Tibial nerve (tissue), 4 donors: ENCODE data around the gene ATP5IF1. TPM values are rescaled to one million over a fixed set of nuclear protein-coding genes. Genes with fewer than 3 reads are reported as not detected.

Experiments
- DNase-seq, 2 donors: peaks; one replicate each; pipeline ENCODE4 v3.0.0-alpha.2; 2019; ENCODE audit warnings: low spot score in 2 of 2
- H3K27ac ChIP-seq, 4 donors: fragments of 200-600 bp; sonication (generic) in 3 of 4; one replicate each; pipeline ENCODE4 v1.5.1; 2017 to 2019; ENCODE audit warnings: mild to moderate bottlenecking in 1 of 4
- H3K27me3 ChIP-seq, 2 donors: fragments of 200-600 bp; sonication (generic) in 1 of 2; one replicate each; pipeline versions ENCODE4 v1.5.1 to v1.6.0; 2017 to 2019
- H3K36me3 ChIP-seq, 3 donors: fragments of 200-600 bp; sonication (generic); one replicate each; pipeline ENCODE4 v1.5.1; 2018 to 2019
- H3K4me1 ChIP-seq, 4 donors: fragments of 200-600 bp; sonication (generic) in 3 of 4; one replicate each; pipeline ENCODE4 v1.5.1; 2017 to 2019
- H3K4me3 ChIP-seq, 4 donors: fragments of 200-600 bp; sonication (generic) in 3 of 4; one replicate each; pipeline ENCODE4 v1.5.1; 2017 to 2019; ENCODE audit warnings: mild to moderate bottlenecking in 1 of 4, moderate library complexity in 1 of 4
- H3K9me3 ChIP-seq, 4 donors: fragments of 200-600 bp; sonication (generic) in 3 of 4; one replicate each; pipeline ENCODE4 v1.5.1; 2017 to 2019
- CTCF ChIP-seq, 5 experiments: fragments of 200-600 bp in 3 of 5; fragments of 450-650 bp in 2 of 5; sonication (generic) in 3 of 5; IDR thresholded peaks; one replicate each; pipeline ENCODE4 v1.5.1; 2016 to 2019; ENCODE audit warnings: antibody characterized with exemption in 5 of 5, mild to moderate bottlenecking in 3 of 5, moderate library complexity in 2 of 5
- EP300 ChIP-seq, 2 donors: sonication (generic); formaldehyde crosslinking; IDR thresholded peaks; one replicate each; pipeline ENCODE4 v1.6.1; 2017; ENCODE audit warnings: antibody characterized with exemption in 2 of 2, mild to moderate bottlenecking in 1 of 2
- POLR2A ChIP-seq, 2 donors: fragments of 450-650 bp; IDR thresholded peaks; one replicate each; pipeline ENCODE4 v1.6.1; 2017; ENCODE audit warnings: antibody characterized with exemption in 2 of 2, mild to moderate bottlenecking in 2 of 2, moderate library complexity in 2 of 2
- WGBS, 2 donors: methylation state at CpG; one replicate each; pipeline ENCODE4 v1.1.5; 2018; 5-methylcytosine and 5-hydroxymethylcytosine counted together
- total RNA-seq, 4 donors: library from RNA; depleted of rRNA; stranded (reverse); fragments of >200 nt; gene quantifications; one replicate each; pipeline ENCODE4 v1.1.0, GENCODE V29; 2016

ATP5IF1 gene
- total RNA-seq, 4 donors from 2014 or later = 96.3 to 207 (median 148) TPM

GRCh38 chr1:28194326-28195035 is 41.4 kb upstream of the ATP5IF1 start:
- TF ChIP-seq POLR2A (IDR thresholded peaks at IDR 0.05) (no peak), EP300 (IDR thresholded peaks at IDR 0.05) (no peak), CTCF (IDR thresholded peaks at IDR 0.05) (no peak)
- no peak overlapping the region for H3K27ac ChIP-seq
- no peaks in the 10 kb centered on the region for H3K27me3 ChIP-seq
- H3K4me3 ChIP-seq = no peak overlapping the region
- H3K36me3 ChIP-seq = peaks cover 0 to 26% (median 8%) of the 10 kb centered on the region in 3 donors
- WGBS, 2 donors = 78 to 80% methylated on average over 8 of the region's 8 CpGs
- no peaks in the 10 kb centered on the region for H3K4me1 ChIP-seq
- H3K9me3 ChIP-seq = no peaks in the 10 kb centered on the region
- DNase-seq = no peak

GRCh38 chr1:28195780-28196179 is 40.1 kb upstream of the ATP5IF1 start:
- DNase-seq = no peak
- Histone ChIP-seq H3K4me3 (no peak overlapping the region), H3K27ac (no peak overlapping the region), H3K27me3 (no peaks in the 10 kb centered on the region), H3K4me1 (no peaks in the 10 kb centered on the region), H3K9me3 (no peaks in the 10 kb centered on the region), H3K36me3 (peaks cover 0 to 39% (median 16%) of the 10 kb centered on the region in 3 donors)
- 78 to 100% methylated on average over 1 of the region's 1 CpG for WGBS, 2 donors
- TF ChIP-seq EP300 (IDR thresholded peaks at IDR 0.05) (no peak), POLR2A (IDR thresholded peaks at IDR 0.05) (no peak), CTCF (IDR thresholded peaks at IDR 0.05) (no peak)

- no peak for DNase-seq
- H3K27ac ChIP-seq = no peak overlapping the region
- no peaks in the 10 kb centered on the region for H3K27me3 ChIP-seq
- H3K4me1 ChIP-seq = no peaks in the 10 kb centered on the region
- no peak for TF ChIP-seq CTCF (IDR thresholded peaks at IDR 0.05)
- no peak for TF ChIP-seq POLR2A (IDR thresholded peaks at IDR 0.05)
- no peak for TF ChIP-seq EP300 (IDR thresholded peaks at IDR 0.05)
- WGBS, 2 donors = 52 to 55% methylated on average over 3 of the region's 3 CpGs
- H3K4me3 ChIP-seq = no peak overlapping the region
- peaks cover 0 to 45% (median 16%) of the 10 kb centered on the region in 3 donors for H3K36me3 ChIP-seq
- H3K9me3 ChIP-seq = no peaks in the 10 kb centered on the region
Measured at GRCh38 chr1:28196330-28196729, 39.6 kb upstream of the ATP5IF1 start.

- H3K4me3 ChIP-seq = no peak overlapping the region
- H3K4me1 ChIP-seq = no peaks in the 10 kb centered on the region
- H3K27ac ChIP-seq = no peak overlapping the region
- no peaks in the 10 kb centered on the region for H3K27me3 ChIP-seq
- H3K9me3 ChIP-seq = no peaks in the 10 kb centered on the region
- H3K36me3 ChIP-seq = peaks cover 0 to 60% (median 26%) of the 10 kb centered on the region in 3 donors
- no peak for TF ChIP-seq CTCF (IDR thresholded peaks at IDR 0.05)
- no peak for TF ChIP-seq EP300 (IDR thresholded peaks at IDR 0.05)
- no peak for TF ChIP-seq POLR2A (IDR thresholded peaks at IDR 0.05)
- DNase-seq = no peak
- WGBS, 2 donors = 86% methylated on average over 12 of the region's 12 CpGs
Measured at GRCh38 chr1:28197682-28198415, 38.1 kb upstream of the ATP5IF1 start.
